CD4-positive, alpha-beta T cell treated with Interleukin-1 beta for 1 hour (primary cell): ENCODE measurements around the gene TSPAN5.

Source experiments
- DNase-seq, 2 donors: peaks; one replicate each; pipeline ENCODE4 v3.0.0-alpha.2; 2020 to 2022

The TSPAN5 gene

GRCh38 chr4:98642991-98643426 lies 15.4 kb downstream of the TSPAN5 start:
- no peak for DNase-seq

- no peak for DNase-seq
Observed at GRCh38 chr4:98641906-98642668, 16.3 kb downstream of the TSPAN5 start.

- DNase-seq, result no peak
Observed at GRCh38 chr4:98641376-98641775, 17.0 kb downstream of the TSPAN5 start.

GRCh38 chr4:98639523-98639922 lies 18.9 kb downstream of the TSPAN5 start:
- DNase-seq, result peak in 1 of 2 donors; percentile 40

- no peak for DNase-seq
Observed at GRCh38 chr4:98639108-98639507, 19.3 kb downstream of the TSPAN5 start.

GRCh38 chr4:98638661-98639060 lies 19.8 kb downstream of the TSPAN5 start:
- no peak for DNase-seq

GRCh38 chr4:98634061-98634460 lies 24.4 kb downstream of the TSPAN5 start:
- no peak for DNase-seq

GRCh38 chr4:98633159-98633558 lies 25.3 kb downstream of the TSPAN5 start:
- no peak for DNase-seq

GRCh38 chr4:98632258-98632657 lies 26.2 kb downstream of the TSPAN5 start:
- DNase-seq, result no peak

- no peak for DNase-seq
Observed at GRCh38 chr4:98631506-98631905, 26.9 kb downstream of the TSPAN5 start.

GRCh38 chr4:98630737-98631454 lies 27.5 kb downstream of the TSPAN5 start:
- no peak for DNase-seq

GRCh38 chr4:98627531-98628257 lies 30.7 kb downstream of the TSPAN5 start:
- no peak for DNase-seq

GRCh38 chr4:98626350-98626749 lies 32.1 kb downstream of the TSPAN5 start:
- DNase-seq, result no peak

- no peak for DNase-seq
Observed at GRCh38 chr4:98625920-98626319, 32.5 kb downstream of the TSPAN5 start.

- no peak for DNase-seq
Observed at GRCh38 chr4:98625399-98625798, 33.0 kb downstream of the TSPAN5 start.

GRCh38 chr4:98624642-98625041 lies 33.8 kb downstream of the TSPAN5 start:
- DNase-seq, result no peak

- DNase-seq, result no peak
Observed at GRCh38 chr4:98624144-98624543, 34.3 kb downstream of the TSPAN5 start.

GRCh38 chr4:98623126-98623802 lies 35.1 kb downstream of the TSPAN5 start:
- DNase-seq, result no peak

- DNase-seq, result no peak
Observed at GRCh38 chr4:98620087-98620784, 38.2 kb downstream of the TSPAN5 start.

- DNase-seq, result no peak
Observed at GRCh38 chr4:98619180-98619579, 39.2 kb downstream of the TSPAN5 start.

GRCh38 chr4:98618680-98619079 lies 39.7 kb downstream of the TSPAN5 start:
- DNase-seq, result no peak

GRCh38 chr4:98617358-98618047 lies 40.9 kb downstream of the TSPAN5 start:
- no peak for DNase-seq
